IPS DF 6.9 (cell line): ENCODE measurements around the gene ZC3H12C.

Experiments
- DNase-seq: peaks from one replicate; pipeline ENCODE4 v3.0.0-alpha.2; 2013; ENCODE audit warnings: low read depth, low spot score
- H3K27ac ChIP-seq: one replicate; pipeline ENCODE4 v1.5.1; 2013; ENCODE audit warnings: low read length, control low read depth
- H3K27me3 ChIP-seq: 2 replicates; pipeline ENCODE4 v1.6.1; 2013; ENCODE audit warnings: mild to moderate bottlenecking, low read length; ENCODE audit not compliant: control insufficient read depth, insufficient read depth
- H3K36me3 ChIP-seq: 2 replicates; pipeline ENCODE4 v1.6.1; 2013; ENCODE audit warnings: low read length; ENCODE audit not compliant: control insufficient read depth, insufficient read depth
- H3K4me1 ChIP-seq: 2 replicates; pipeline ENCODE4 v1.6.1; 2013; ENCODE audit warnings: low read length; ENCODE audit not compliant: control insufficient read depth, insufficient read depth
- H3K4me3 ChIP-seq: 2 replicates; pipeline ENCODE4 v1.5.1; 2013; ENCODE audit warnings: mild to moderate bottlenecking, low read length
- H3K9me3 ChIP-seq: 2 replicates; pipeline ENCODE4 v1.6.1; 2013; ENCODE audit warnings: low read length, inconsistent platforms; ENCODE audit not compliant: control insufficient read depth, insufficient read depth
- WGBS: extraction: QIAGEN DNeasy Blood & Tissue Kit; methylation state at CpG from one replicate; pipeline ENCODE4 v1.1.7; 2013; ENCODE audit warnings: mixed read lengths, missing lambda C conversion rate; ENCODE audit not compliant: insufficient read length, insufficient coverage; 5-methylcytosine and 5-hydroxymethylcytosine counted together

ZC3H12C gene

GRCh38 chr11:110147962-110148709, 54.9 kb downstream of the ZC3H12C start:
- WGBS: no CpG with 5 or more reads among the region's 3 CpGs
- DNase-seq: no peak
- Histone ChIP-seq H3K9me3 (no peaks in the 10 kb centered on the region), H3K36me3 (no peaks in the 10 kb centered on the region), H3K27ac (no peak overlapping the region), H3K4me1 (no peaks in the 10 kb centered on the region), H3K27me3 (no peaks in the 10 kb centered on the region), H3K4me3 (no peak overlapping the region)

- Histone ChIP-seq H3K27me3 (no peaks in the 10 kb centered on the region), H3K4me3 (no peak overlapping the region), H3K27ac (no peak overlapping the region), H3K9me3 (no peaks in the 10 kb centered on the region), H3K36me3 (no peaks in the 10 kb centered on the region), H3K4me1 (no peaks in the 10 kb centered on the region)
- DNase-seq: no peak
- no CpG with 5 or more reads among the region's 9 CpGs for WGBS
Observed at GRCh38 chr11:110148775-110149744, 55.9 kb downstream of the ZC3H12C start.

- no peaks in the 10 kb centered on the region for H3K9me3 ChIP-seq
- H3K27ac ChIP-seq: no peak overlapping the region
- H3K4me1 ChIP-seq: no peaks in the 10 kb centered on the region
- no peaks in the 10 kb centered on the region for H3K36me3 ChIP-seq
- no peak overlapping the region for H3K4me3 ChIP-seq
- H3K27me3 ChIP-seq: no peaks in the 10 kb centered on the region
- DNase-seq: no peak
- no CpG with 5 or more reads among the region's 1 CpG for WGBS
Observed at GRCh38 chr11:110152199-110152598, 59.0 kb downstream of the ZC3H12C start.

GRCh38 chr11:110153474-110153873, 60.3 kb downstream of the ZC3H12C start:
- Histone ChIP-seq H3K36me3 (no peaks in the 10 kb centered on the region), H3K27me3 (no peaks in the 10 kb centered on the region; the same call in 1 of the 2 replicates), H3K27ac (no peak overlapping the region), H3K9me3 (no peaks in the 10 kb centered on the region), H3K4me1 (no peaks in the 10 kb centered on the region), H3K4me3 (no peak overlapping the region)
- no peak for DNase-seq

- Histone ChIP-seq H3K4me1 (no peaks in the 10 kb centered on the region), H3K9me3 (no peaks in the 10 kb centered on the region), H3K27ac (no peak overlapping the region), H3K4me3 (no peak overlapping the region), H3K36me3 (no peaks in the 10 kb centered on the region), H3K27me3 (no peaks in the 10 kb centered on the region; the same call in 1 of the 2 replicates)
- WGBS: no CpG with 5 or more reads among the region's 4 CpGs
- DNase-seq: no peak
Observed at GRCh38 chr11:110156503-110156902, 63.3 kb downstream of the ZC3H12C start.

- WGBS: no CpG with 5 or more reads among the region's 9 CpGs
- no peak overlapping the region for H3K27ac ChIP-seq
- H3K36me3 ChIP-seq: no peaks in the 10 kb centered on the region
- no peaks in the 10 kb centered on the region for H3K9me3 ChIP-seq
- no peaks in the 10 kb centered on the region for H3K4me1 ChIP-seq
- no peaks in the 10 kb centered on the region; the same call in 1 of the 2 replicates for H3K27me3 ChIP-seq
- no peak overlapping the region for H3K4me3 ChIP-seq
- DNase-seq: no peak
Observed at GRCh38 chr11:110158317-110159200, 65.4 kb downstream of the ZC3H12C start.

GRCh38 chr11:110159476-110159875, 66.3 kb downstream of the ZC3H12C start:
- no peaks in the 10 kb centered on the region; the same call in 1 of the 2 replicates for H3K27me3 ChIP-seq
- no CpG with 5 or more reads among the region's 1 CpG for WGBS

GRCh38 chr11:110160016-110160415, 66.8 kb downstream of the ZC3H12C start:
- no peak for DNase-seq
- no CpG with 5 or more reads among the region's 3 CpGs for WGBS
- H3K4me3 ChIP-seq: no peak overlapping the region
- H3K9me3 ChIP-seq: no peaks in the 10 kb centered on the region
- H3K4me1 ChIP-seq: no peaks in the 10 kb centered on the region
- no peaks in the 10 kb centered on the region; the same call in 1 of the 2 replicates for H3K27me3 ChIP-seq
- no peak overlapping the region for H3K27ac ChIP-seq
- H3K36me3 ChIP-seq: 0 out of 2 replicates have a peak, but pooled peaks cover 2% of the 10 kb centered on the region

More at GRCh38 chr11:110159476-110159875, 66.3 kb downstream of the ZC3H12C start:
- H3K9me3 ChIP-seq: no peaks in the 10 kb centered on the region
- no peaks in the 10 kb centered on the region for H3K36me3 ChIP-seq
- H3K27ac ChIP-seq: no peak overlapping the region
- no peaks in the 10 kb centered on the region for H3K4me1 ChIP-seq
- no peak for DNase-seq
- no peak overlapping the region for H3K4me3 ChIP-seq

GRCh38 chr11:110160437-110160836, 67.2 kb downstream of the ZC3H12C start:
- no peaks in the 10 kb centered on the region for H3K4me1 ChIP-seq
- no peak for DNase-seq
- 0 out of 2 replicates have a peak, but pooled peaks cover 5% of the 10 kb centered on the region for H3K36me3 ChIP-seq
- no peak overlapping the region for H3K4me3 ChIP-seq
- no CpG with 5 or more reads among the region's 2 CpGs for WGBS
- no peaks in the 10 kb centered on the region; the same call in 1 of the 2 replicates for H3K9me3 ChIP-seq
- H3K27ac ChIP-seq: no peak overlapping the region
- H3K27me3 ChIP-seq: no peaks in the 10 kb centered on the region; the same call in 1 of the 2 replicates
